Measurements from ENCODE around the gene FATE1.

DNA sequence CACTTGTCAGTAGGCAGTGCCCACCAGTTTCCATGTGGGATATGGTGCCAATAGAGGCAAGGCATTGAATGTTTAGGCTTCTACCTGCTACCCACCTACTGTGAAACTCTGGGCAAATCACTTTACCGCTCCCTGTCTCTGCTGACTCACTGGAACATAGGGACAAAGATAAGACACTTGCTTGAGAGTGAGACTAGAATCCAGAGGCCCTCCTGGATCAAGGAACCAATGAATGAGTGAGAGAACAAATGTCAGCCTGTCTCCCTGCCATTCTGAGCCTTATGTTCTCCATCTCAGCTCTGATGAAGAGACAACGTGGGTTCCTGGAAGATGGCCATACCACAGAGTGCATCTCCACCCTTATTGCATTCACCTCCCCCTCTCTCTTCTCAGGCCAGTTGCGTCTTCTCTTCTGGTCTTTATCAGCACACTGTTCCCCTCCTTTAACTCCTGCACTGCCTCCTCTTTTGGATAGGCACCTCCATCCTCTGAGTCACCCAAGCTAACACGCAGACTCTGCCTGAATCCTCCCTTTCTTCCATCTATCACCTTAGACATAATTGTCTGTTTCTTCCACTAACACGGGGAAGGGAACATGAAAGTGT, 35.9 kb upstream of the FATE1 start:
- TF ChIP-seq LEF1 (IDR thresholded peaks at IDR 0.05; ENCODE audit: borderline replicate concordance) = no peak
- TF ChIP-seq SUZ12 (IDR thresholded peaks at IDR 0.05) = no peak
- TF ChIP-seq BHLHE40 (IDR thresholded peaks at IDR 0.05; ENCODE audit: borderline replicate concordance) = no peak
- no peak for TF ChIP-seq NFRKB (IDR thresholded peaks at IDR 0.05)
- no peak for TF ChIP-seq FOXM1 (IDR thresholded peaks at IDR 0.05; ENCODE audit: borderline replicate concordance)
